IMR-90 (cell line): ENCODE measurements around the gene SLC9A9. TPM values are rescaled to one million over a fixed set of nuclear protein-coding genes. Genes with fewer than 3 reads are reported as not detected.

Experiments used
- ATAC-seq: fragments of 200-7000 bp; cut with Tn5 transposase; 2 replicates; pipeline ENCODE4 v1.9.1; 2020; ENCODE audit warnings: low read depth, mild to moderate bottlenecking, moderate library complexity
- BruUV-seq: library from RNA; stranded (reverse); fragments of 400-500 nt; replicated peaks from 2 replicates; lab custom pipeline; 2021; lab: Mats Ljungman, UMichigan
- CTCF ChIA-PET: fragments of 300-600 bp; formaldehyde crosslinking; extraction: SDS; loops from one replicate; lab custom pipeline; 2021; ENCODE audit warnings: antibody characterized with exemption; lab: Yijun Ruan, JAX
- POLR2A ChIA-PET: fragments of 300-600 bp; sonication (Branson Sonifier 250); formaldehyde crosslinking; loops from one replicate; lab custom pipeline; 2022; ENCODE audit warnings: antibody characterized with exemption; ENCODE audit not compliant: unreplicated experiment; lab: Charles Lee
- DNase-seq: peaks from one replicate; pipeline ENCODE4 v3.0.0; 2013
- H2AFZ ChIP-seq: replicated peaks from 2 replicates; pipeline ENCODE3; 2013; ENCODE audit warnings: low read length, mild to moderate bottlenecking; ENCODE audit not compliant: poor library complexity
- H2AK5ac ChIP-seq: 2 replicates; pipeline ENCODE4 v1.6.1; 2013; ENCODE audit warnings: low read depth, low read length, inconsistent platforms
- H2AK9ac ChIP-seq: replicated peaks from 2 replicates; pipeline ENCODE3; 2013; ENCODE audit warnings: mild to moderate bottlenecking, low read depth, low read length, moderate library complexity; ENCODE audit not compliant: poor library complexity
- H2BK120ac ChIP-seq: 2 replicates; pipeline ENCODE4 v1.6.1; 2013; ENCODE audit warnings: low read depth, low read length, inconsistent platforms
- H2BK15ac ChIP-seq: 3 replicates; pipeline ENCODE4 v1.6.1; 2013; ENCODE audit warnings: low read depth, low read length, inconsistent platforms
- H2BK20ac ChIP-seq: 2 replicates; pipeline ENCODE4 v1.6.1; 2013; ENCODE audit warnings: low read depth, mild to moderate bottlenecking, inconsistent platforms, low read length, moderate library complexity
- H2BK5ac ChIP-seq: 2 replicates; pipeline ENCODE4 v1.6.1; 2013; ENCODE audit warnings: mild to moderate bottlenecking, low read depth, low read length, inconsistent platforms; ENCODE audit not compliant: poor library complexity, severe bottlenecking
- H3K14ac ChIP-seq: replicated peaks from 2 replicates; pipeline ENCODE4 v1.6.1; 2013; ENCODE audit warnings: low read depth, low read length, inconsistent platforms
- H3K18ac ChIP-seq: 2 replicates; pipeline ENCODE4 v1.6.1; 2013; ENCODE audit warnings: low read depth, low read length, control low read depth
- H3K23ac ChIP-seq: 2 replicates; pipeline ENCODE4 v1.6.1; 2013; ENCODE audit warnings: low read depth, low read length, inconsistent platforms
- H3K27ac ChIP-seq: 2 replicates; pipeline ENCODE4 v1.5.1; 2013; ENCODE audit warnings: mild to moderate bottlenecking, control low read depth, low read length; ENCODE audit not compliant: insufficient read depth
- H3K27me3 ChIP-seq: 2 replicates; pipeline ENCODE4 v1.6.1; 2013; ENCODE audit warnings: low read length; ENCODE audit not compliant: control insufficient read depth, insufficient read depth
- H3K36me3 ChIP-seq: 2 replicates; pipeline ENCODE4 v1.6.1; 2013; ENCODE audit warnings: low read length, mixed read lengths; ENCODE audit not compliant: control insufficient read depth, insufficient read depth
- H3K4ac ChIP-seq: 2 replicates; pipeline ENCODE4 v1.6.1; 2013; ENCODE audit warnings: low read depth, low read length, inconsistent platforms
- H3K4me1 ChIP-seq: 2 replicates; pipeline ENCODE4 v1.6.1; 2013; ENCODE audit warnings: low read length, mixed read lengths; ENCODE audit not compliant: control insufficient read depth, insufficient read depth
- H3K4me2 ChIP-seq: 2 replicates; pipeline ENCODE4 v1.6.1; 2013; ENCODE audit warnings: low read depth, mild to moderate bottlenecking, control low read depth, low read length, moderate library complexity
- H3K4me3 ChIP-seq: 2 replicates; pipeline ENCODE4 v1.5.1; 2013; ENCODE audit warnings: low read depth, mild to moderate bottlenecking, control low read depth, low read length, moderate library complexity; ENCODE audit not compliant: insufficient read depth
- H3K56ac ChIP-seq: 2 replicates; pipeline ENCODE4 v1.6.1; 2013; ENCODE audit warnings: low read length, inconsistent platforms; ENCODE audit not compliant: insufficient read depth; ENCODE audit errors: extremely low read depth
- H3K79me1 ChIP-seq, 2 experiments: 2 replicates each; pipeline ENCODE4 v1.6.1; 2013; ENCODE audit warnings: low read length in 2 of 2, inconsistent platforms in 1 of 2, low read depth in 1 of 2
- H3K9ac ChIP-seq: 2 replicates; pipeline ENCODE4 v1.6.1; 2013; ENCODE audit warnings: low read depth, low read length, control low read depth
- H3K9me1 ChIP-seq: 2 replicates; pipeline ENCODE4 v1.6.1; 2013; ENCODE audit warnings: low read length, inconsistent platforms; ENCODE audit not compliant: insufficient read depth
- H3K9me3 ChIP-seq: 2 replicates; pipeline ENCODE4 v1.6.1; 2013; ENCODE audit warnings: low read length; ENCODE audit not compliant: control insufficient read depth, insufficient read depth
- H4K20me1 ChIP-seq: 2 replicates; pipeline ENCODE4 v1.6.1; 2013; ENCODE audit warnings: low read length, inconsistent platforms; ENCODE audit not compliant: insufficient read depth
- H4K5ac ChIP-seq: 2 replicates; pipeline ENCODE4 v1.6.1; 2013; ENCODE audit warnings: mild to moderate bottlenecking, low read depth, low read length, control low read depth
- H4K8ac ChIP-seq, 2 experiments: 2 replicates each; pipeline ENCODE4 v1.6.1; 2013; ENCODE audit warnings: low read depth in 2 of 2, low read length in 2 of 2, control low read depth in 1 of 2, inconsistent platforms in 1 of 2
- H4K91ac ChIP-seq: 2 replicates; pipeline ENCODE4 v1.6.1; 2013; ENCODE audit warnings: low read depth, low read length, inconsistent platforms; ENCODE audit not compliant: insufficient read depth
- BHLHE40 ChIP-seq: fragments of 150-350 bp; IDR thresholded peaks from 2 replicates; pipeline ENCODE4 v1.6.1; 2016; ENCODE audit warnings: mild to moderate bottlenecking, low read depth, low read length
- CEBPB ChIP-seq: IDR thresholded peaks from 2 replicates; pipeline ENCODE4 v1.6.1; 2012; ENCODE audit warnings: low read depth, low read length, improper control_type of control experiment
- CHD1 ChIP-seq: IDR thresholded peaks from 2 replicates; pipeline ENCODE4 v1.6.1; 2012; ENCODE audit warnings: low read depth, low read length, improper control_type of control experiment
- ELK1 ChIP-seq: fragments of 150-350 bp; IDR thresholded peaks from 2 replicates; pipeline ENCODE4 v1.6.1; 2016; ENCODE audit warnings: low read depth, mild to moderate bottlenecking, low read length, moderate library complexity, borderline replicate concordance
- FOS ChIP-seq: fragments of 150-350 bp; IDR thresholded peaks from 2 replicates; pipeline ENCODE4 v1.6.1; 2016; ENCODE audit warnings: low read depth, low read length
- MAFK ChIP-seq: IDR thresholded peaks from 2 replicates; pipeline ENCODE4 v1.6.1; 2012; ENCODE audit warnings: low read depth, low read length, improper control_type of control experiment
- MAZ ChIP-seq: IDR thresholded peaks from 2 replicates; pipeline ENCODE4 v1.6.1; 2012; ENCODE audit warnings: low read depth, mild to moderate bottlenecking, low read length, improper control_type of control experiment, moderate library complexity, borderline replicate concordance
- MXI1 ChIP-seq: IDR thresholded peaks from 2 replicates; pipeline ENCODE4 v1.6.1; 2012; ENCODE audit warnings: low read depth, mild to moderate bottlenecking, low read length, moderate library complexity, borderline replicate concordance
- NFE2L2 ChIP-seq: fragments of 150-350 bp; IDR thresholded peaks from 2 replicates; pipeline ENCODE4 v1.6.1; 2016; ENCODE audit warnings: low read depth, mild to moderate bottlenecking, low read length
- POLR2A ChIP-seq: IDR thresholded peaks from 2 replicates; pipeline ENCODE4 v1.6.1; 2012; ENCODE audit warnings: mild to moderate bottlenecking, low read depth, low read length
- RAD21 ChIP-seq: IDR thresholded peaks from 2 replicates; pipeline ENCODE4 v1.6.1; 2012; ENCODE audit warnings: low read length, improper control_type of control experiment
- RCOR1 ChIP-seq: IDR thresholded peaks from 2 replicates; pipeline ENCODE4 v1.6.1; 2012; ENCODE audit warnings: mild to moderate bottlenecking, low read length, improper control_type of control experiment; ENCODE audit not compliant: insufficient replicate concordance
- RFX5 ChIP-seq: IDR thresholded peaks from 2 replicates; pipeline ENCODE4 v1.8.0; 2012; ENCODE audit warnings: low read depth, mild to moderate bottlenecking, low read length, moderate library complexity
- SMC3 ChIP-seq: fragments of 150-350 bp; IDR thresholded peaks from 2 replicates; pipeline ENCODE4 v1.6.1; 2016; ENCODE audit warnings: low read depth, mild to moderate bottlenecking, antibody characterized with exemption, low read length, moderate library complexity
- USF2 ChIP-seq: fragments of 150-350 bp; IDR thresholded peaks from 2 replicates; pipeline ENCODE4 v1.6.1; 2017; ENCODE audit warnings: mild to moderate bottlenecking, antibody characterized with exemption, low read length, low read depth
- WGBS, 2 experiments: methylation state at CpG; one replicate each; pipeline versions ENCODE4 v1.1.5 to v1.1.7; 2013; ENCODE audit warnings: missing lambda C conversion rate in 2 of 2; ENCODE audit not compliant: insufficient read length in 1 of 2; ENCODE audit errors: extremely low coverage in 2 of 2; 5-methylcytosine and 5-hydroxymethylcytosine counted together
- dilution Hi-C: fragments of 300-500 bp; cut with HindIII; formaldehyde crosslinking; loops from one replicate; pipeline ENCODE4 v1.14.3; 2018; ENCODE audit warnings: low sequenced_read_pairs; ENCODE audit not compliant: unreplicated experiment
- in situ Hi-C: fragments of 300-500 bp; cut with MboI; formaldehyde crosslinking; loops from 3 replicates; pipeline ENCODE4 v1.14.3; 2019; ENCODE audit warnings: low sequenced_read_pairs, inconsistent platforms, mixed read lengths
- intact Hi-C: fragments of 100-400 bp; cut with micrococcal nuclease; formaldehyde crosslinking; loops from 2 replicates; pipeline ENCODE4 v1.10.0; 2022
- polyA plus RNA-seq, 3 experiments: library from polyadenylated mRNA; depleted of rRNA; stranded (reverse); fragments of >200 nt; gene quantifications; 2 replicates each; pipeline ENCODE4 v1.2.3, GENCODE V29; 2012; ENCODE audit warnings: low replicate concordance in 1 of 3
- total RNA-seq: library from RNA; depleted of rRNA; stranded (reverse); fragments of >200 nt; gene quantifications from 2 replicates; pipeline ENCODE4 v1.2.3, GENCODE V29; 2012
- TF ChIP-seq, protein P1 (sequence below): conservative IDR thresholded peaks from 2 replicates; pipeline ENCODE4 v1.5.1; 2012; ENCODE audit warnings: mild to moderate bottlenecking, low read depth, low read length, improper control_type of control experiment

SLC9A9 gene
- total and polyA plus RNA-seq, 2 of the 4 experiments (the other 2 are of a cell fraction): 1.4 to 2.3 TPM

DNA sequence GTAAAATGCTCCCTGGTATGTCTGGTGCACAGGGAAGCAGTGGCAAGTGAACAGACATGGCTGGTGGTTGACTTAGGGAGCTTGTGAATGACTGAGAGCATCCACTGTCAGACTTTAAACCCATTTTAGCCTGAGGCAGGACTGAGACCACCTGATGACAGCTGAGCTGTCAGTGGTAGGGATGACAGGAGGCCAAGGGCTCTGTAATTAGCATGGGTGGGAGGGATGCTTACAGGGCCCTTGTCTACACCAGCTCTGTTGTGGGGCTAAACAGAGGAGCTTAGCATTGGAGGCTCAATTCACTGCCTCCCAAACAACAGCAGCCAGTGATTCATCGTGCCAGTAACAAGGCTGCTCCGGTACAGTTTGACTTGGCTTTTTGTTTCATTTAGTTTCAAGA lies 559.3 kb downstream of the SLC9A9 start:
- WGBS, 2 experiments: no CpG with 5 or more reads among the region's 2 CpGs
- Histone ChIP-seq H3K4me3 (no peak overlapping the region), H3K9me1 (no peaks in the 10 kb centered on the region), H3K4me2 (no peak overlapping the region), H2AK9ac (no peak overlapping the region), H2AFZ (no peak overlapping the region), H2BK5ac (no peak overlapping the region), H3K56ac (no peak overlapping the region), H4K8ac (no peak overlapping the region), H3K27ac (no peak overlapping the region), H3K9ac (no peak overlapping the region), H2BK20ac (no peak overlapping the region), H3K79me1 (no peaks in the 10 kb centered on the region), H3K18ac (no peak overlapping the region), H3K14ac (no peak overlapping the region), H4K5ac (no peak overlapping the region), H3K36me3 (no peaks in the 10 kb centered on the region), H2AK5ac (no peak overlapping the region), H2BK15ac (no peak overlapping the region), H4K91ac (no peak overlapping the region), H3K9me3 (no peaks in the 10 kb centered on the region), H3K23ac (no peak overlapping the region), H2BK120ac (no peak overlapping the region), H4K20me1 (no peaks in the 10 kb centered on the region), H3K4ac (no peak overlapping the region), H3K27me3 (peaks cover 8% of the 10 kb centered on the region; the same call in 1 of the 2 replicates), H3K4me1 (no peaks in the 10 kb centered on the region)
- in situ Hi-C loops (no loop called here), dilution Hi-C loops (no loop called here), intact Hi-C loops (no loop called here)
- POLR2A ChIA-PET: no interaction called here
- CTCF ChIA-PET: no interaction called here
- TF ChIP-seq RFX5 (no peak), ELK1 (no peak), SMC3 (no peak), FOS (no peak), RCOR1 (no peak), MAFK (no peak), BHLHE40 (no peak), POLR2A (no peak), MAZ (no peak), MXI1 (no peak), CEBPB (no peak), USF2 (no peak), CHD1 (no peak), RAD21 (no peak), NFE2L2 (no peak)
- TF ChIP-seq, protein P1, sequence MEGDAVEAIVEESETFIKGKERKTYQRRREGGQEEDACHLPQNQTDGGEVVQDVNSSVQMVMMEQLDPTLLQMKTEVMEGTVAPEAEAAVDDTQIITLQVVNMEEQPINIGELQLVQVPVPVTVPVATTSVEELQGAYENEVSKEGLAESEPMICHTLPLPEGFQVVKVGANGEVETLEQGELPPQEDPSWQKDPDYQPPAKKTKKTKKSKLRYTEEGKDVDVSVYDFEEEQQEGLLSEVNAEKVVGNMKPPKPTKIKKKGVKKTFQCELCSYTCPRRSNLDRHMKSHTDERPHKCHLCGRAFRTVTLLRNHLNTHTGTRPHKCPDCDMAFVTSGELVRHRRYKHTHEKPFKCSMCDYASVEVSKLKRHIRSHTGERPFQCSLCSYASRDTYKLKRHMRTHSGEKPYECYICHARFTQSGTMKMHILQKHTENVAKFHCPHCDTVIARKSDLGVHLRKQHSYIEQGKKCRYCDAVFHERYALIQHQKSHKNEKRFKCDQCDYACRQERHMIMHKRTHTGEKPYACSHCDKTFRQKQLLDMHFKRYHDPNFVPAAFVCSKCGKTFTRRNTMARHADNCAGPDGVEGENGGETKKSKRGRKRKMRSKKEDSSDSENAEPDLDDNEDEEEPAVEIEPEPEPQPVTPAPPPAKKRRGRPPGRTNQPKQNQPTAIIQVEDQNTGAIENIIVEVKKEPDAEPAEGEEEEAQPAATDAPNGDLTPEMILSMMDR: no peak
- DNase-seq: no peak
- BruUV-seq: no TSS peak
- no peak for ATAC-seq
